Body of pancreas (tissue), 4 donors: ENCODE results near the gene TAS2R5.

Experiments used
- CTCF ChIP-seq, 7 experiments: fragments of 450-650 bp in 4 of 7; fragments of 200-600 bp in 3 of 7; sonication (generic) in 3 of 7; IDR thresholded peaks; one replicate each; pipeline ENCODE4 v1.5.1; 2016 to 2019; ENCODE audit warnings: antibody characterized with exemption in 7 of 7
- POLR2A ChIP-seq, 3 donors: fragments of 450-650 bp; IDR thresholded peaks; one replicate each; pipeline ENCODE4 v1.6.1; 2016; ENCODE audit warnings: antibody characterized with exemption in 3 of 3, mild to moderate bottlenecking in 2 of 3

GRCh38 chr7:141742229-141742628 lies 47.8 kb upstream of the TAS2R5 start:
- TF ChIP-seq CTCF (IDR thresholded peaks at IDR 0.05) (no peak), POLR2A (IDR thresholded peaks at IDR 0.05) (no peak)
